Neural crest cell (in vitro differentiated cells): ENCODE measurements around the gene ACSS2. TPM values are rescaled to one million over a fixed set of nuclear protein-coding genes. Genes with fewer than 3 reads are reported as not detected.
"Not testable (repeated sequence)": the region's sequence is repeated elsewhere in the genome, so short reads cannot be mapped to it uniquely, and the experiment has no call there.

Experiments used
- DNase-seq: peaks from one replicate; pipeline ENCODE4 v3.0.0; 2021; ENCODE audit warnings: low read depth, mixed read lengths, low spot score
- H3K27ac Mint-ChIP-seq: one replicate; pipeline ENCODE4 v1.8.0; 2021; ENCODE audit warnings: mild to moderate bottlenecking, mixed read lengths; ENCODE audit not compliant: unreplicated experiment
- H3K27me3 Mint-ChIP-seq: 2 replicates; pipeline ENCODE4 v1.8.0; 2021; ENCODE audit warnings: low read depth, mild to moderate bottlenecking, mixed read lengths
- H3K36me3 Mint-ChIP-seq: 2 replicates; pipeline ENCODE4 v1.8.0; 2021; ENCODE audit warnings: low read depth, mild to moderate bottlenecking, mixed read lengths
- H3K4me1 Mint-ChIP-seq: 2 replicates; pipeline ENCODE4 v1.8.0; 2021; ENCODE audit warnings: mixed read lengths
- H3K4me3 Mint-ChIP-seq: one replicate; pipeline ENCODE4 v1.8.0; 2021; ENCODE audit warnings: mild to moderate bottlenecking, mixed read lengths
- H3K9me3 Mint-ChIP-seq: 2 replicates; pipeline ENCODE4 v1.8.0; 2021; ENCODE audit warnings: mixed read lengths
- CTCF ChIP-seq: fragments of 200-600 bp; sonication (generic); conservative IDR thresholded peaks from 2 replicates; pipeline ENCODE4 v1.5.0; 2021; ENCODE audit warnings: antibody characterized with exemption, mild to moderate bottlenecking
- total RNA-seq: library from RNA; stranded (reverse); gene quantifications from 2 replicates; pipeline ENCODE4 v1.2.1, GENCODE V29; 2021

Gene ACSS2
- total RNA-seq, 1 donor from 2014 or later: 90.9 TPM

- peak overlapping the region; percentile 96 for H3K4me3 Mint-ChIP-seq
- no peaks in the 10 kb centered on the region for H3K27me3 Mint-ChIP-seq
- H3K9me3 Mint-ChIP-seq: peaks cover 3% of the 10 kb centered on the region
- peaks cover 72% of the 10 kb centered on the region for H3K4me1 Mint-ChIP-seq
- peak; percentile 100 for DNase-seq
- H3K36me3 Mint-ChIP-seq: peaks cover 3% of the 10 kb centered on the region
- H3K27ac Mint-ChIP-seq: peak overlapping the region; percentile 44
- TF ChIP-seq CTCF: no peak
These were observed 588 bp upstream of the ACSS2 start for GRCh38 chr20:34875642-34876405.

GRCh38 chr20:34880215-34880850 is 3.9 kb downstream of the ACSS2 start:
- Mint-ChIP-seq H3K27me3 (no peaks in the 10 kb centered on the region), H3K4me1 (peaks cover 32% of the 10 kb centered on the region), H3K9me3 (peaks cover 3% of the 10 kb centered on the region), H3K27ac (no peak overlapping the region), H3K4me3 (peak overlapping the region; percentile 52), H3K36me3 (peaks cover 3% of the 10 kb centered on the region)
- DNase-seq: no peak
- TF ChIP-seq CTCF: no peak

- not testable (repeated sequence) for H3K27ac Mint-ChIP-seq, H3K27me3 Mint-ChIP-seq, H3K9me3 Mint-ChIP-seq, H3K36me3 Mint-ChIP-seq, DNase-seq
- peak overlapping the region; percentile 5 for H3K4me3 Mint-ChIP-seq
- peaks cover 27% of the 10 kb centered on the region for H3K4me1 Mint-ChIP-seq
These were observed 4.6 kb downstream of the ACSS2 start for GRCh38 chr20:34880971-34881370.

GRCh38 chr20:34881689-34882088 is 5.3 kb downstream of the ACSS2 start:
- Mint-ChIP-seq H3K36me3 (peaks cover 3% of the 10 kb centered on the region), H3K27ac (no peak overlapping the region), H3K4me3 (peak overlapping the region; percentile 5), H3K4me1 (peaks cover 21% of the 10 kb centered on the region), H3K9me3 (no peaks in the 10 kb centered on the region), H3K27me3 (no peaks in the 10 kb centered on the region)
- no peak for DNase-seq
- TF ChIP-seq CTCF: no peak

- no peak for TF ChIP-seq CTCF
- no peak overlapping the region for H3K27ac Mint-ChIP-seq
- H3K9me3 Mint-ChIP-seq: no peaks in the 10 kb centered on the region
- no peaks in the 10 kb centered on the region for H3K27me3 Mint-ChIP-seq
- peaks cover 4% of the 10 kb centered on the region for H3K36me3 Mint-ChIP-seq
- no peak overlapping the region for H3K4me3 Mint-ChIP-seq
- peaks cover 13% of the 10 kb centered on the region for H3K4me1 Mint-ChIP-seq
- no peak for DNase-seq
These were observed 6.8 kb downstream of the ACSS2 start for GRCh38 chr20:34883087-34883688.

GRCh38 chr20:34883809-34884208 is 7.4 kb downstream of the ACSS2 start:
- no peak for TF ChIP-seq CTCF
- H3K36me3 Mint-ChIP-seq: peaks cover 10% of the 10 kb centered on the region
- H3K9me3 Mint-ChIP-seq: no peaks in the 10 kb centered on the region
- no peaks in the 10 kb centered on the region for H3K27me3 Mint-ChIP-seq
- H3K27ac Mint-ChIP-seq: no peak overlapping the region
- no peak overlapping the region for H3K4me3 Mint-ChIP-seq
- no peak for DNase-seq
- H3K4me1 Mint-ChIP-seq: peaks cover 9% of the 10 kb centered on the region
